GM21390 (cell line): ENCODE measurements around the gene EXOSC9.
A peak's percentile ranks its signal among the peaks of the same experiment; 100 is the strongest.

ENCODE experiments used
- ATAC-seq: cut with Tn5 transposase; IDR thresholded peaks from one replicate; pipeline ENCODE4 v1.9.1; 2021; ENCODE audit not compliant: unreplicated experiment

The EXOSC9 gene

GRCh38 chr4:121822796-121823504, 21.8 kb downstream of the EXOSC9 start:
- peak; percentile 44 for ATAC-seq

DNA sequence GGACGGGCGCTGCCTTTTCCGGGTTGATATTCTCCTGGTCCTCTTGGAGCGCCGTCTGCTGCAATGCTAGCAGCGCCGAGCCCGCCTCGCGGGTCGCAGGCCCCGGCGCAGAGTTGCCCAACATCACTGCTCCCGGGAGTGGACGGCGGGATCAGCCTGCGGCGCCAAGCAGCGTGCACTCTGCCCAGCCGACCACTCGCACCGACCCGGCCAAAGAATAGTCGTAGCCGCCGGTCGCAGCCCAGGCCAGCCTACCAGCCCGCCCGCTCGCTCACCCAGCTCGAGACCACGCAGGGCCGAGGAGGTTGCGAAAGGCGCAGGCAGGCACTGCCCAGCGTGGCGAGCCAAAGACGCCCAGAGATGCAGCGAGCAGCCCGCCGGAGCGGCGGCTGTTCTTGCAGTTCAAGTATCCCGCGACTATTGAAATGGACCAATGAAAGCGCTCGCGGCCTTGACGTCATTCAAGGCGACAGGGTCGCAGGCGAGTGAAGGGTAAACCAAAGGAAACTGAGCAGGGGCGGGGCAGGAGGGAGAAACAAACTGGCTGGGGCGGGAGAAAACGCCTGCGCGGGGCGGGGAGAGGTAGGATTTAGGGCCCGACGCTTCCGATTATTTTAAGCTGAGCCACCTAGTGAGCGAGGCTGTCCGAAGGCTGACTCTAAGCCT, 22.5 kb downstream of the EXOSC9 start, which contains the start of gene CCNA2:
Gene CCNA2 (minus strand): TSS at position 379 of the 666 bp plus-strand sequence. CDS start 255 bp downstream, at position 124.
- peak; percentile 95 for ATAC-seq

- ATAC-seq = no peak
Measured at GRCh38 chr4:121824171-121824527, 23.0 kb downstream of the EXOSC9 start.

- no peak for ATAC-seq
Measured at GRCh38 chr4:121824950-121825349, 23.8 kb downstream of the EXOSC9 start.

- no peak for ATAC-seq
Measured at GRCh38 chr4:121827853-121828252, 26.7 kb downstream of the EXOSC9 start.

- no peak for ATAC-seq
Measured at GRCh38 chr4:121829511-121829910, 28.4 kb downstream of the EXOSC9 start.

GRCh38 chr4:121838136-121838535, 37.0 kb downstream of the EXOSC9 start:
- no peak for ATAC-seq

DNA sequence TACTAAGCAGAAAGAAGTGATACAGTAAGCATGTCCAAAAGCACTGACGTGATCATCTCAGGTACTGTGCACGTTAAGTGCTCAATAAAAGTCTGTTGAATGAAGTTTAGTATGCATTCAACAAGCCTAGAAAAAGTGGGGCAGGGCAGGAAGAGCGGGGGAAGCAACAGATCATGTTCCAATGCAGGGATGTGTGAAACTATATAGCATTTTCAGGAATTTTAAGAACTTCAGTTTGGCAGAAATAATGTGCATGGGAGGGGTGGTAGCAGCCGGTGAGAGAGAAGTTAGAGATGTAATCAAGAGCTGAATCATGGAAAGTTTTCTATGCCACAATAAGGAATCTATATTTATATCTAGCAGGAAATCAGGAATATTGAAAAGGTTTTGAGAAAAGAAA, 41.7 kb downstream of the EXOSC9 start:
- no peak for ATAC-seq

DNA sequence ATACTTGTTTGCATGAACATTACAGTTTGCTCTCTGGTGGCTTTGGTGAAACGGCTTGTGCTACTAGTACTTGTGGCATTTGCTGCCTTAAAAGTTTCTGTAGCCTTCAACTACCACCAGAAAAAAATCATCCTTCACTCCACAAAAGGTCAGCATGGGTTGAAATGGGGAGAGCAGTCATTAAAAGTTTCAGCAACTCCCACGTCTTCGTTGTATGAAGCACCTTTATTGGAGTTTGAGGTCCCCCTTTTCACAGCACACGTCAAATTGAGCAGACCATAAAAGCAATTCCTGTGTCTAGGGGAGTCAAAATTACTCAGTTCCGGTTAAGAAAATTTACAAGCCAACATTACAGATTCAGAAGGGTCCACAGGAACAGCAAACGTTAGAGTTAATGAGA, 45.5 kb downstream of the EXOSC9 start:
- ATAC-seq = no peak

DNA sequence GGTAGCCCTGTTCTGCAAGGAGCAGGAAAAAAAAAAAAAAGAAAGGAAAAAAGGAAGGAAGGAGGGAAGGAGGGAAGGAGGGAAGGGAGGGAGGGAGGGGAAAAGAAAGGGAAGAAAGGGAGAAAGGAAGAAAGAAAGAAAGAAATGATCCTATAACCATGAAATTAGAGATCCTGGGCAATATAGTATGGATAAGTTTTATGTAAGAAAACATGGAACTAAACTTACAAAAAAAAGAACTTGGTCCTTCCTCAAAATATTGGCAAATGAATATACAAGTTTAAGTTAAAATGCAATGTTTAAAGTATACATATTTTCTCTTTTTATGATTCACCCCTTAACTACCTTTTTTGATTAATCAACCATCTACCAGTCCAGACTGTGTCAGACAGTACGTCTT, 50.2 kb downstream of the EXOSC9 start:
- no peak for ATAC-seq

DNA sequence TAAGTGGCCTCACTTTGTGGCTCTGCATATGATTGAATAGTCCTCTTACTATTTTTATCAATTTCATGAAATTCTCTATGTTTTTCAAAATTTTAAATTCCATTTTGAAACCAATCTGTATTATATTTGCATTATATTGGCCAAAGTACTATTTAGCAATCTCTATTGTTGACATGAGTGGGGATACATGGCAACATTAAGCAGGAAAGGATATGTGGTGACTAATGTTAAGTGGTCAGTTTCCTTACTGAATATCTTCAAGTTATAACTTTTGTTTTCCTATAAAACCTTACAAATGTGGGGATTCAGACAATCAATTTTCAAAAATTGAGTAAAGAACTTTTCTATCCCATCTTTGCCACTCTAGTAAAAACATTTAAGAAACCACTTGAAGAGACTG, 59.0 kb downstream of the EXOSC9 start:
- ATAC-seq = no peak

GRCh38 chr4:121861426-121861825, 60.3 kb downstream of the EXOSC9 start:
- ATAC-seq = no peak

- ATAC-seq = no peak
Measured at GRCh38 chr4:121863799-121864198, 62.7 kb downstream of the EXOSC9 start.
